NT2/D1 (cell line): Measurements from ENCODE around the gene SLAMF6.
"Not testable (repeated sequence)": the region's sequence is repeated elsewhere in the genome, so short reads cannot be mapped to it uniquely, and the experiment has no call there.

ENCODE experiments used
- DNase-seq: peaks from one replicate; pipeline ENCODE4 v3.0.0-alpha.2; 2011; ENCODE audit warnings: low read depth, low spot score
- H3K27me3 ChIP-seq: 2 replicates; pipeline ENCODE4 v1.6.0; 2011; ENCODE audit warnings: mild to moderate bottlenecking; ENCODE audit not compliant: insufficient read length, insufficient read depth
- H3K36me3 ChIP-seq: 2 replicates; pipeline ENCODE4 v1.6.1; 2011; ENCODE audit warnings: mild to moderate bottlenecking, low read length, mixed read lengths; ENCODE audit not compliant: insufficient read depth, insufficient read length
- H3K4me1 ChIP-seq: 2 replicates; pipeline ENCODE4 v1.5.1; 2011; ENCODE audit not compliant: insufficient read depth, insufficient read length
- H3K4me3 ChIP-seq: 2 replicates; pipeline ENCODE4 v1.5.1; 2011; ENCODE audit warnings: low read depth; ENCODE audit not compliant: insufficient read length
- H3K9ac ChIP-seq: 2 replicates; pipeline ENCODE4 v1.6.0; 2011; ENCODE audit warnings: low read depth; ENCODE audit not compliant: insufficient read length
- H3K9me3 ChIP-seq: 2 replicates; pipeline ENCODE4 v1.5.1; 2011; ENCODE audit warnings: mild to moderate bottlenecking, low read length; ENCODE audit not compliant: insufficient read depth
- SUZ12 ChIP-seq: IDR thresholded peaks from 2 replicates; pipeline ENCODE4 v1.6.1; 2011; ENCODE audit not compliant: insufficient read length, insufficient read depth; ENCODE audit errors: extremely low read depth
- YY1 ChIP-seq: IDR thresholded peaks from 2 replicates; pipeline ENCODE4 v1.6.1; 2011; ENCODE audit not compliant: insufficient read length, insufficient read depth
- ZNF274 ChIP-seq: IDR thresholded peaks from 2 replicates; pipeline ENCODE4 v1.6.1; 2011; ENCODE audit warnings: mild to moderate bottlenecking, low read depth, low read length

The SLAMF6 gene

DNA sequence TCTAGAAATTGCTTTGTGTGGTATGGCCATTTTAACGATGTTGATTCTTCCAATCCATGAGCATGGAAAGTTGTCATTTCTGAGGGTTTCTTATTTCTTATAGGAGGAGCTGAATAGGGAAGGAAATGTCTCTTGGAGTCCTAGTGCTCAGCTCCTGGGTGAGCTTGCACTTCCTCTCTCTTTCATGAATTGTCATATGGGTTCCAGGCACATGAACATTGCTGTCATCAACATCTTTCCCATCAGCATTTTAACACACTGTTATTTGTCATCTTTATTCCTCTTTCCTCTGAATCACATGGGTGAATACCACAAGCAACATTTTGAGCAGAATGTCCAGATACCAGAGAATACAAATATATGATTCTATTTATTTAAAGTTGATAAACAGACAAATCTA is 23.4 kb downstream of the SLAMF6 start:
- H3K4me3 ChIP-seq: no peak overlapping the region
- no peak overlapping the region for H3K9ac ChIP-seq
- H3K4me1 ChIP-seq: no peaks in the 10 kb centered on the region
- no peak for DNase-seq
- no peaks in the 10 kb centered on the region for H3K36me3 ChIP-seq
- peaks cover 8% of the 10 kb centered on the region; the same call in 1 of the 2 replicates for H3K9me3 ChIP-seq
- H3K27me3 ChIP-seq: no peaks in the 10 kb centered on the region
- TF ChIP-seq YY1: no peak
- no peak for TF ChIP-seq SUZ12
- TF ChIP-seq ZNF274: no peak

GRCh38 chr1:160498301-160499065 is 24.6 kb downstream of the SLAMF6 start:
- not testable (repeated sequence) for H3K4me1 ChIP-seq, H3K9me3 ChIP-seq, H3K27me3 ChIP-seq, H3K36me3 ChIP-seq, DNase-seq, H3K4me3 ChIP-seq, H3K9ac ChIP-seq

GRCh38 chr1:160496334-160496733 is 26.7 kb downstream of the SLAMF6 start:
- Histone ChIP-seq H3K9me3 (peaks cover 8% of the 10 kb centered on the region; the same call in 1 of the 2 replicates), H3K36me3 (no peaks in the 10 kb centered on the region), H3K9ac (no peak overlapping the region), H3K27me3 (no peaks in the 10 kb centered on the region), H3K4me1 (no peaks in the 10 kb centered on the region), H3K4me3 (no peak overlapping the region)
- no peak for DNase-seq
- TF ChIP-seq ZNF274 (no peak), YY1 (no peak), SUZ12 (no peak)

GRCh38 chr1:160494620-160495019 is 28.4 kb downstream of the SLAMF6 start:
- Histone ChIP-seq H3K36me3 (no peaks in the 10 kb centered on the region), H3K27me3 (no peaks in the 10 kb centered on the region), H3K4me1 (no peaks in the 10 kb centered on the region), H3K9ac (no peak overlapping the region), H3K4me3 (no peak overlapping the region), H3K9me3 (peaks cover 8% of the 10 kb centered on the region; the same call in 1 of the 2 replicates)
- TF ChIP-seq ZNF274: no peak
- TF ChIP-seq YY1: no peak
- TF ChIP-seq SUZ12: no peak
- no peak for DNase-seq

DNA sequence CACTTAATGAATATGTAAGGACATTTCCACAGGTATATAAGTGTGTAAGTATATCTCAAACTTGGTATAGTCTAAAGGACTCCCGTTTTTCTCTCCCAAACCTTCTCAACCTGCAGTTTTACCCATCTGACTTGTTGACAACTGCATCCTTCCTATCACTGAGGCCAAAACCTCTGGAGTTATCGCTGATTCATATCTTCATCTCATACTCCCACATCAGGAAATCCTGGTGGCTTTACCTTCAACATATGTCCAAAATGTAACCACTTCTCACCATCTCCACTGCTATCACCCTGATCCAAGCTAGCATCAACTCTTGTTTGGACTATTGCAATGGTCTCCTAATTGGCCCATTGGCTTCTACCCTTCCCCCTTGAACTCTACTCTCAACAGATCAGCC is 30.4 kb downstream of the SLAMF6 start:
- Histone ChIP-seq H3K9ac (no peak overlapping the region), H3K4me3 (no peak overlapping the region), H3K36me3 (no peaks in the 10 kb centered on the region), H3K27me3 (no peaks in the 10 kb centered on the region), H3K4me1 (no peaks in the 10 kb centered on the region), H3K9me3 (no peaks in the 10 kb centered on the region)
- DNase-seq: no peak
- no peak for TF ChIP-seq YY1
- TF ChIP-seq SUZ12: no peak
- TF ChIP-seq ZNF274: no peak

DNA sequence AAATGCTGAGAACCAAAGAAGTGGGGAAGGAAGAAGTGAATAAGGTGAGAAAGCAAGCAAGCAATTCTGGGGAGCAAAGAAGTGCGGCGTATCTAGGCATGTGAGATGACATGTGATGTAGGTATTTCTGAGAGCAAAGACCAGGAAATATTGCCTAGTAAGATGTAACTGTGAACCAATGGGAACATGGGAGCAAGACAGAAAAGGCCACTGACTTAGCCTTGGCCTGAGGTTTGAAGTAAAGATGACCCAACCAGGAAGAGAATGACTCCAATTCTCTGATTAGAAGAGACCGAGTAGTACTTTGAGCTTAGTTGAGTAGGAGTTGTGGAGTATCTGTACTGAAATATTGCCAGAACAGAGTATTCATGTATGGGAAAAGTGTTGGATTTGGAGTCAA is 31.1 kb downstream of the SLAMF6 start:
- Histone ChIP-seq H3K27me3 (no peaks in the 10 kb centered on the region), H3K4me1 (no peaks in the 10 kb centered on the region), H3K36me3 (no peaks in the 10 kb centered on the region), H3K9me3 (no peaks in the 10 kb centered on the region), H3K4me3 (no peak overlapping the region), H3K9ac (no peak overlapping the region)
- no peak for DNase-seq
- TF ChIP-seq SUZ12: no peak
- TF ChIP-seq ZNF274: no peak
- no peak for TF ChIP-seq YY1

DNA sequence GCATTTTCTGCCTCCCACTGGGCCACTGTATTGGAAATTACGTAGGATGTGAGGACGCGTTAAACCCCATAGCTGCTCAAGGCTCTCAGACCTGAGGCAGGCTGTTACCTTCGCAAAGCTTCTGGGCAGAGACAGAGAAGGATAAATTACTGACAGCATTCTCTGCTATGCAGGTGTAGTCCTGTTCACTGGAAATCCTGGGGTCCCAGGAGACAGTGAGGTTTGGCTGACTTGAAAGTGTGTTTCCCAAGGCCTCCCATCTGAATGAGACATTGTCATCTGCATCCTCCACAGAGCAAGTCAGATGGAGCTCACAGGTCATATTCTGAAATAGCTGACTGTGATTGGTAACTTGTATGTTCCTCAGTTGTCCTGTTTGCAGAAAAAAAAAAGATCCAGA is 32.0 kb downstream of the SLAMF6 start:
- TF ChIP-seq SUZ12: no peak
- no peak for TF ChIP-seq ZNF274
- no peak for TF ChIP-seq YY1
- DNase-seq: no peak
- Histone ChIP-seq H3K36me3 (no peaks in the 10 kb centered on the region), H3K9me3 (no peaks in the 10 kb centered on the region), H3K9ac (no peak overlapping the region), H3K27me3 (no peaks in the 10 kb centered on the region), H3K4me3 (no peak overlapping the region), H3K4me1 (no peaks in the 10 kb centered on the region)
